Measurements from ENCODE around the gene STX8.

Gene STX8

GRCh38 chr17:9225305-9226101 is 350.1 kb downstream of the STX8 start:
- DNase-seq (ENCODE audit: low read depth) = no peak

- no peak for DNase-seq (ENCODE audit: low read depth)
These were observed 351.1 kb downstream of the STX8 start for GRCh38 chr17:9224485-9224884.

DNA sequence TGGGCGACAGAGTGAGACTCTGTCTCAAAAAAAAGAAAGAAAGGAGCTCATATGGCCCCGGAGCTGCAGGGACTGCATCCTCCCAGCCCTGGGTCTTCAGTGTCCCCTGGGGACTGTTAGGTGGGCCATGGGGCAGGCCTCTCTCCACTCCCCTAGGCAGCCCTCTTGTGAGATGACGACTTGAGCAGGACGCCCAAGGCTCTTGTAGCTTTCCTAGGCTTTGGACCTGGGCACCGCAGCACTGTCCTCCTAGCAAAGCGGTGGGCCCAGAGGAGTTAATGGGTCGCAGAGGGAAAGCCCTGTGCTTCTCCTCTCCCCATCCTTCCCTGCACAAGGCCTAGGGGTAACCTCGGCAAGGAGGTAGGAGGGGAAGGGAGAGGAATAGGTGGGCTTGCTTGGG is 352.1 kb downstream of the STX8 start:
- DNase-seq (ENCODE audit: low read depth) = no peak

- DNase-seq (ENCODE audit: low read depth) = no peak
These were observed 353.8 kb downstream of the STX8 start for GRCh38 chr17:9221922-9222180.

- DNase-seq (ENCODE audit: low read depth) = no peak
These were observed 354.3 kb downstream of the STX8 start for GRCh38 chr17:9221147-9221921.

DNA sequence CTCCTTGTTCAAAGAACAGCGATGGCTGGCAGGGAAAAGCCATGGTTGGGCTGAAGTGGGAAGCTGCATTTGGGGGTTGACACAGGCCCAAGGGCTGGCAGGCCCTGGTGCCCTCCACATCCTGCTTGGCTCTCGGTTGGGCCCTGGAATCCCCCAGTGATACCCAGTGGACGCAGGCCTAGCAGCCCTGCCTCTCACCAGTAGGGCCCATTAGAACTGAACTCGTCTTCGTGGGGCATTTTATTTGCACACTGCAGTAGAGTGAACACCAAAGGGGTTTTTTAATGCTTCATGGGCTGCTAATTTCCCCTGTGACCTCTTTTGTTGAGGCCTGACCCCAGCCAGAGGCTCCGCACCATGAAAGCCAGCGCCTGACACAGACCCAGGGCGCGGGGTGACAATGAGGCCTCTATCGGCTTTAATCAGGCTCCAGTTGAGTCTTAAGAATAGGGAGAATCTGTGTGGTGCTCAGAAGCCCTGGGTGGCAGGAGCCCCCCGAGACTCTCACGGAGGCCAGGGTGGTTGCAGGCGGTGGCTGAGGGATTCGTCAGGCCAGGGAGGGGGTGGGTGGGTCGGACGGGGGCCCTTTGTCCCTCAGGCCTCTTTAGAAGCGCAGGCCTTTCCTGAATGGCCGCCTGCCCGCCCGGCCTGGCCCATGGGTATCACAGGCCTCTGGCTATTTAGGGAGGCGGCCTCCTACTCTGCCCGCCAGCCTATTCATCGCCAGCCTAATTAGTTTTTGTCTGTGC is 355.0 kb downstream of the STX8 start:
- no peak for DNase-seq (ENCODE audit: low read depth)

DNA sequence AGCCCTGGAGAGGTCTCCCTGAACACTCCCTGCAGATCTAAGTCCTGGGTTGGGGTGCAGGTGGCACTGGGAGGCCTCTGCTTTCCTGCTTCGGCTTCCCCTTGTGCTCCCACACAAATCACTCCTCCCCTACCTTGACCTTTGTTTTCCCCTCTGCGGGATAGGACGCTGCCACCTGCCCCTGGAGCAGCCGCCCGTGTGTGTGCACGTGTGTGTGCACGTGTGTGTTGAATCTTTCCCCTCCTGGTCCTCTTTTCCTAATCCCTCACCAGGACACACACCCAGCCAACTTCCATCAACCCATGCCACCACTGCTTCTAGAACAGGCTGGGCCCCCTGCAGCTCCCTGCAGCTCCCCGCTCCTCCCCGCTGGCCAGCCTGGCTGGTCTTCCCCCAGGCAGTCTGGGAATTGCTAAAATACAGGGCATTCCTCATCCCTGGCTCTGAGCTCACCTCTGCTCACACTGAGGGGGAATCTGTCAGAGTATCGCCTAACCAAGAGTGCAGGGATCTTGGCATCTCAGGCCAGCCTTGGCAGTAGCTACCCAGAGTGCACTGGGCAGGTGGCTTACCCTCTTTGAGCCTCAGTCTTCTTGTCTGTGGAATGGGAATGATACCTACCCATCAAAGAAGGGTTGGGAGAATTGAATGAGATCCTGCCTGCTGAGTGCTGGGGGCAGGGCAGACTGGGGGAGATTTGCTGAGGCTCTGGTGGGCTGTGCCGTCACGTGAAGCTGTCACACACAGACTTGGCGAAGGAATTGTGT is 355.8 kb downstream of the STX8 start:
- no peak for DNase-seq (ENCODE audit: low read depth)

GRCh38 chr17:9218911-9219310 is 356.7 kb downstream of the STX8 start:
- DNase-seq (ENCODE audit: low read depth) = no peak

GRCh38 chr17:9218064-9218635 is 357.5 kb downstream of the STX8 start:
- DNase-seq (ENCODE audit: low read depth) = no peak

DNA sequence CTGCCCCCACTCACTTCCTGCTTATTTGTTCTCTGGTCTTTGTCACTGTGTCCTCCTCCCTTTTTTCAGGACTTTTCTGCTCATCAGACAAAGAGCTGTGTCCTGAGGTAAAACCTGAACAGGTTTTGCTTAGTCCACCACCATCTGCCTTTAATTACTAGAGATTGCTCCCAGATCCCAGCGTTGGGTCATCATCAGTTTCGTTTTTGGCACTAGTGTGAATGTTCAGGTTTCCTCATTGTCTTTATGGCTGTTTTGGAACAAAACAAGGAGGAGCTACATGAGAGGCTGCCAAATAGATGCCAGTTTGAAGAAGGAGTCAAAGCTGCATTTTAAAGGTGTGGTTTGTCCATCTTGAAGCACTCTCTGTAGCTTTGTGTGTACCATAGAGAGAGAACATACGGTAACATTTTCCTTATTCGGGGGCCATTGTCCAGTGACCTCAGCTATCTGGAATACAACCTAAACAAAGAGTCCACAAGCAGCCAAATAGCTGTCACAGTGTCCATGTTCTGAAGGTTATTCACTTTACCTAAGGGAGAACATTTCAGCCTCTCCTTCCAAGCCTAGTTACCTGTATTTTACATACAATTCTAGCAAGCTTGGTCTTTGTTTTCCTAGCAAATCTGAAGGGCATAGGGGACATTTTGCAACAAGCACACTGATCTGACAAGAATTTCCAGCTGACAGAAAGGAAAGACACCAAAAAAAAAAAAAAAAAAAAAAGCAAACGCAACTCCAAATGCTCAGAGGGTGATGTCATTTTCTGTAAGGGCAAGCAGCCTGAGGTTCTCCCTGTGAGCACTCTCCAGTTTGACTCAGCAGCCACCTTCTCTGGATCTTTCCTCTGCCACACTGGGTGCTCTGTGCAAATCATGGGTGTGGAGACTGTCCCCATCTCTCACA is 358.2 kb downstream of the STX8 start:
- DNase-seq (ENCODE audit: low read depth) = no peak

DNA sequence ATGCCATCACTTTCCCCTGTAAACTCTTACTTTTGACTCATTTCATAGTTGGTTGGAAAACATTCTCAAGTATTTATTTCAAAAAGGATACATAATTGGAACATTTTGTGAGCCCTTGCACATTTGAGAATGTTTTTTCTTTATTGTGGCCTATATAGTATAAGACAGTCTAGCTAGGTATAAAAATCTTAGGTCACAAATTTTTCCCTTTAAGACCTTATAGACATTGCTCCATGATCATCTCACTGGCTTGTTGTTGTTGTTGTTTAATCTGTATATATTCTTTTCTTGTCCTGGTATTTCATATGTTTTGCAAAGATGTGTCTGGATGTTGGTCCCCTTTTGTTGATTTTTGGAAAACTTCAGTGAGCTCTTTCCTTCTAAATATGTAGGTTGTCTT is 360.2 kb downstream of the STX8 start:
- DNase-seq (ENCODE audit: low read depth) = no peak

- no peak for DNase-seq (ENCODE audit: low read depth)
These were observed 362.3 kb downstream of the STX8 start for GRCh38 chr17:9213303-9213640.

- DNase-seq (ENCODE audit: low read depth) = no peak
These were observed 363.0 kb downstream of the STX8 start for GRCh38 chr17:9212376-9213302.

GRCh38 chr17:9211133-9211765 is 364.4 kb downstream of the STX8 start:
- DNase-seq (ENCODE audit: low read depth) = no peak

DNA sequence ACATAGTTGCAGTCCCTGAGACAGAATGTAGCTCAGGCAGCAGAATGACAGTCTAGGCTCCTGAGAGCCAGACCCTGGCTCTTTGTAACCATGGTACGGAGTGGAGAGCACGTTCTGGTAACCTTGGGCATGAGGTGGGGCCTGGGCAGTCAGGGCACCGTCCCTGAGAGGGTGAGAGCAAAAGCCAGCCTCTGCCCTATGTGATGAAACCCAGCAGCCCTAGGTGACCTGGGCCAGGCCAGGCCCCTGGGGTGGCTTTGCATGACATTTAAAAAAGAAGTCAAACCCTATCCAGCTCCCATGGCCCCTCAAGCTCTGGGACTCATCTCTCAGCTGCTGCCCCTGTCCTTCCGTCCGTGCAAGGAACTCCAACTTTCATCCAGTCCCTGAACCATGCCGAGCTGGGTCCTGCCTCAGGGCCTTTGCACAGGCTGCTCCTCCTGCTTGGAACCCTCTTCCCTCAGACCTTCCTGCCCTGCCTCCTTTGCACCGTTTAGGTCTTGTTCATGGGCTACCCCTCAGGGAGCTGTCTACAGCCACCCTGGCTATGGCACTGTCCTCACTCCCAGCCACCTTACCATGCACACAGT is 365.7 kb downstream of the STX8 start:
- no peak for DNase-seq (ENCODE audit: low read depth)

DNA sequence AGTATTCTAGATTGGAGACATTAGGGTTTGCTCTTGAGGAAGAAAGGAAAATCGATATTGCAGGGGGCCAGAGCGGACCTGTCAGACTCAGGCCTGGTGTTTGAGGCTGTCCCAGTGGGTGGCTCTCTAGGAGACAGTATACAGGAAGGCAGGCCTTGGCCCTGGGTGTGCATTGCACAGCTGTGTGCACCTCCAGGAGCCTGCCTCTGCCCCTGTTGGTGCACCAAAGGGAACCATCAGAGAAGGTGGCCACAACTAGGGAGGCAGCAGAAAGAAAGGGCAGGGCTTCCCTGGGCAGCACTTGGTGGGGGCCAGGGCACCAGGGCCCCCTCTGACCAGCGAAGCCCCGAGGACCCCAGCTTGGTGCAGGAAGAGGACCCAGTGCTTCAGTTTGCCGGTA is 366.3 kb downstream of the STX8 start:
- no peak for DNase-seq (ENCODE audit: low read depth)

DNA sequence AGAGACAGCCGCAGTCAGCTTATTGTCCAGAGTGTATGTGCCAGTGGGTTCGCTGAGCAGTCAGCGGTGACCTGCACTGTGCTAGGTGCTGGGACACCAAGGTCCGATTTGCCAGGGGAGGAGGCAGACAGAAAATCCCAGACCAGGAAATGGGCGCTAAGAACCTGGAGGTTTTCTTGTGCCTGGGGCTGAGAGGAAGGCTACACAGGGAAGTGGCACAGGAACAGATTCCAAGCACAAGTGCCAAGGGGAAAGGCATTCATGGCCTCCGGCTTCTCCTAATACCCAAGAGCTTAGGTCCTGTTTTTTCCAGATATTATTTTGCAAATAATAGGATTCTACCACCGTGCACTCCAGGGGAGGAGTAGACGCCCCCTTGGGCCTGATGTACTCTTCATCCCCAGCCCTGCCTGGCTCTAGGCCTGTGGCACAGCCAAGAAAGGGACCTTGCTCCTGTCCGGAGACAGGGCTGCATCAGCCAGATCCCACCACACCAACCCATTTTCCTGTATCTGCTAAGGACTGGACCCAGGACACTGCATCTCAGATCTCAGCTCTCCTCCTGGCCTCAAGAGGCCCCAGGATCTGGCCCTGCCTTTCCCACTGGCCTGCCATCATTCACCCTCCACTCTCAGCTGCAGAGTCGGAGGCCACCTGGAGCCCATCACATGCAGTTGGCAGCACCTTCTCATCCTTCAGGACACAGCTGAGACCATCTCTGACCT is 367.1 kb downstream of the STX8 start:
- no peak for DNase-seq (ENCODE audit: low read depth)

DNA sequence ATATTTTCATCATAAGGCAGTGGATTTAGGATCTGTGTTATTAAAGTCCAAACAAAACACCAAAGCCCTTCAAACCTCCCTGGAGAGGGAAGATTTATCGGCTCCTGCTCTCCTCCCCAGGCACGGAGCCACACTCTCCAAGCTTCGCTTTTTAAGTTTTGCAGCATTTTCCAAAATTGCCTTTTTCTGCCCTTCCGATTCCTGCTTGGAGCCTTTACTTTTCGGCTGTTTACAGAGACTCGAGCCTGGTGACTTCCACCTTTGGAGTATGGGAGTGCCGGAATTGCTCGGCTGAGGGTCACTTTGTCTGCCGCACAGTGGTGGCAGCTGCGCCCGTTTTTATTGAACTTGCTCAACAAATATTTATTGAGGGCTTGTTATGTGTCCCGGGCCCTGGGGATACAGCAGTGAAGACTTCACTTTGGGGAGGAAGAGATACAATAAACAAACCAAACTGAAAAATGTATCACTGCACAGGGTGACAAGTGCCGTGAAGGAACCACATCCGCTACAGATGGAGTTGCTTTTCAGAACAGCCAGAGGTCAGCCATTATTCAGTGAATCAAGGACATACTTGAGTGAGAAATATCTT is 368.8 kb downstream of the STX8 start:
- no peak for DNase-seq (ENCODE audit: low read depth)
